ENCODE results near the gene LTB4R.
"Not testable (repeated sequence)": the region's sequence is repeated elsewhere in the genome, so short reads cannot be mapped to it uniquely, and the experiment has no call there.

The LTB4R gene

DNA sequence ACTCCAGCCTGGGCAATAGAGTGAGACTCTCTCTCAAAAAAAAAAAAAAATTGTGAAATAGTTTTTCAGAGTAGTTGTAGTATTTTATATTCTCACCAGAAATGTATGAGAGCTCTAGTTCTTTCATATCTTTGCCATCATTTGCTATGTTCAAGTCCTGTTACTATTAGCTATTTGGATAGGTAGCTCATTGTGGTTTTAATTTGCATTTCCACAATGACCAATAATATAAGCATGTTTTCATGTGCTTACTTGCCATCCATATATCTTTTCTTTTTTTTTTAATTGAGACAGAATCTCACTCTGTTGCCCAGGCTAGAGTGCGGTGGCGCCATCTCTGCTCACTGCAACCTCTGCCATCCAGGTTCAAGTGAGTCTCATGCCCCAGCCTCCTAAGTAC lies 36.9 kb downstream of the LTB4R start:
- no peak for DNase-seq

DNA sequence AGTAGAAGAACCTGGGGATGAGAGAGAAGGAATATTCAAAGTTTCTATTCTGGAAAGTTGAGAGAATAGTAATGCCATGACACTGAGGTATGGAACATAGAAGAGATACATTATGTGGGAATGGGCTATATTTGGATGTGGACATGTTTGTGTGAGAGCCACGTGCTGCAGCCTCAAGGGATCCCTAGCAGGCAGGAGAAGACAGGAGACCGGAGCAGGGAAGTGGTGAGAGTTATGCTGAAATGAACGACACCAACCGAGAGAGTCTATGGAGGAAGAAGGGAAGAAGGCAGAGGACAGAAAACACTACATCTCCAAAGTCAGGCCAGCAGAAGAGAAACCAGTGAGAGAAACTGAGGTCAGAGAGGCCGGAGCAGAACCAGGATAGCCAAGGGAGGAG lies 38.4 kb downstream of the LTB4R start:
- no peak for DNase-seq

- no peak for DNase-seq
These were observed 40.2 kb downstream of the LTB4R start for GRCh38 chr14:24351517-24351916.

GRCh38 chr14:24353559-24354481 lies 42.5 kb downstream of the LTB4R start:
- DNase-seq: no peak

GRCh38 chr14:24354482-24354825 lies 43.2 kb downstream of the LTB4R start:
- DNase-seq: not testable (repeated sequence)

GRCh38 chr14:24355009-24355408 lies 43.7 kb downstream of the LTB4R start:
- no peak for DNase-seq

GRCh38 chr14:24356208-24356607 lies 44.9 kb downstream of the LTB4R start:
- no peak for DNase-seq

GRCh38 chr14:24360281-24360680 lies 49.0 kb downstream of the LTB4R start:
- no peak for DNase-seq

GRCh38 chr14:24361326-24361725 lies 50.0 kb downstream of the LTB4R start:
- DNase-seq: no peak

DNA sequence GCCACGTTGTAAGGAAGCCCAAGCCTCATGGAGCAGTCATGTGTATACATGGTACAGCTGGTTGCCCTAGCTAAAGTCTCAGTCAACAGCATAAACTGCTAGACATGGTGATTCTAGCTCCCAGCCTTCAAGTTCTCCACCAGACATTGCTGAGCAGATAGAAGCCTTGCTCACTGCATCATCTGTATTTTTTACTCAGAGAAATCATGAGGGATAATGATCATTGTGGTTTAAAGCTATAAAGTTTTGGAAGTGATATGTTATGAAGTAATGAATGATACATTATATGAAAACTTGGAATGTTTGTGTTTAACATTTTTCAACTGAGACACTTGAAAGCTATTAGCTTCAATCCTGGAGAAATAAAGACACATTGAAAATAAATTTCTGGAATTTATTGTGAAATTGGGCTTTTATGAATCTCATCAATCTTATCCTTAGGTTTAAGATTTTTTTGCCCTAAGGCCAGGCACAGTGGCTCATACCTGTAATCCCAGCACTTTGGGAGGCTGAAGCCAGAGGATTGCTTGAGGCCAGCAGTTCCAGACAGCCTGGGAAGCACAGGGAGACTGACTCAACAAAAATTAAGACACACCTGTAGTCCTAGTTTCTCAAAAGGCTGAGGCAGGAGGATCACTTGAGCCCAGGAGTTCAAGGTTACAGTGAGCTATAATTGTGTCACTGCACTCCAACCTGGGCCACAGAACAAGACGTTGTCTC lies 51.1 kb downstream of the LTB4R start:
- no peak for DNase-seq

GRCh38 chr14:24363401-24363800 lies 52.1 kb downstream of the LTB4R start:
- DNase-seq: no peak

GRCh38 chr14:24364841-24365240 lies 53.5 kb downstream of the LTB4R start:
- DNase-seq: no peak

- peak; percentile 47 for DNase-seq
These were observed 54.5 kb downstream of the LTB4R start for GRCh38 chr14:24365600-24366412.

- no peak for DNase-seq
These were observed 55.1 kb downstream of the LTB4R start for GRCh38 chr14:24366413-24366720.

DNA sequence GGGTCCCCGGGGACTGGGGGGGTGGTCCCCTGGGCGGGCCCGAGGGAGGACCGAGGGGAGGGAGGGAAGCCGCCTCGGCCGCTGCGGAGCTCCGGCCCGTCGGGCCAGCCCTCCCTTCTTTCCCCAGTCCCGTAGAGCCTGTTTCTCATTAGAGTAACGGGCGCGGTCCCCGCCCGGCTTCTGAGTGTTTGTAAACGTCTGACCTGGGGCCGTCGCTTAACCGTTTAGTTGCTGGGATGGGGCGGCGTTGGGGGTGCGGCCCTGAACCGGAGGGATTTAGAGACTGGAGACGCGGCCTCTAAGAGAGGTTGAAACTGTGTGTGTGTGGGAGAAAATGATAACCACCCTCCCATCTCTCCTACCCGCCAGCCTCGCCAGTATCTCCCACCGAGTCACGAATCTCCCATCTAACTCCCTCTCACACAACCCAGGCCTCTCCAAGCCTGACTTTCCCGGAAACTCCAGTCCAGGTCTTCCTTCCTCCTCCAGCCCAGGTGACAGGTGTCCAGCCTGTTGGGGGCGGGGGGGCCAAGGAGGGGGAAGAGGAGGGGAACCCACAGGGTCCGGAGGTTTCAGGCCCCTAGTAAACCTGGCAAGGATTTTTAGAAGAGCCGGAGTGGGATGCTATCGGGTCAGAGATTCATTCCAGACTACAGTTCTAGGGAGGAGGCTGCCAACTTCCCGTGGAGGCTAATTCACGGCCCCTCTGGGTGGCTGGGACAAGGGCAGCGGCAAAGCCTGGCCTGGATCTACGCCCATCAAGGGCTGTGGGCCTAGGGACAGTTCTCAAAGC lies 55.6 kb downstream of the LTB4R start:
- DNase-seq: peak; percentile 94

All from NCI-H146 (cell line).